GM20000 (cell line): ENCODE measurements around the gene PLPPR3.

ENCODE experiments used
- DNase-seq: peaks from one replicate; pipeline ENCODE4 v3.0.0; 2012; ENCODE audit warnings: low spot score
- CTCF ChIP-seq: IDR thresholded peaks from 2 replicates; pipeline ENCODE4 v1.5.1; 2012; ENCODE audit warnings: mild to moderate bottlenecking, control low read depth; ENCODE audit errors: extremely low read depth, missing control alignments

Gene PLPPR3

GRCh38 chr19:784541-784940 is 37.2 kb downstream of the PLPPR3 start:
- TF ChIP-seq CTCF, result no peak
- no peak for DNase-seq

- TF ChIP-seq CTCF, result no peak
- no peak for DNase-seq
Observed at GRCh38 chr19:782878-783668, 38.7 kb downstream of the PLPPR3 start.

GRCh38 chr19:782185-782877 is 39.4 kb downstream of the PLPPR3 start:
- DNase-seq, result no peak

GRCh38 chr19:781800-782184 is 40.0 kb downstream of the PLPPR3 start:
- no peak for TF ChIP-seq CTCF
- no peak for DNase-seq

More at GRCh38 chr19:782185-782877, 39.4 kb downstream of the PLPPR3 start:
- no peak for TF ChIP-seq CTCF

GRCh38 chr19:780935-781334 is 40.8 kb downstream of the PLPPR3 start:
- TF ChIP-seq CTCF, result no peak
- DNase-seq, result no peak

- no peak for TF ChIP-seq CTCF
- no peak for DNase-seq
Observed at GRCh38 chr19:778910-779653, 42.7 kb downstream of the PLPPR3 start.

GRCh38 chr19:776549-776948 is 45.2 kb downstream of the PLPPR3 start:
- DNase-seq, result no peak
- TF ChIP-seq CTCF, result no peak
